Measurements from ENCODE around the gene CCDC187. TPM values are rescaled to one million over a fixed set of nuclear protein-coding genes. Genes with fewer than 3 reads are reported as not detected.

CCDC187 gene
- total and polyA plus RNA-seq, 2 of the 8 experiments (the other 6 are each of a cell fraction or from before 2014, with no cell fraction given): 0.02 TPM; not detected in 1

DNA sequence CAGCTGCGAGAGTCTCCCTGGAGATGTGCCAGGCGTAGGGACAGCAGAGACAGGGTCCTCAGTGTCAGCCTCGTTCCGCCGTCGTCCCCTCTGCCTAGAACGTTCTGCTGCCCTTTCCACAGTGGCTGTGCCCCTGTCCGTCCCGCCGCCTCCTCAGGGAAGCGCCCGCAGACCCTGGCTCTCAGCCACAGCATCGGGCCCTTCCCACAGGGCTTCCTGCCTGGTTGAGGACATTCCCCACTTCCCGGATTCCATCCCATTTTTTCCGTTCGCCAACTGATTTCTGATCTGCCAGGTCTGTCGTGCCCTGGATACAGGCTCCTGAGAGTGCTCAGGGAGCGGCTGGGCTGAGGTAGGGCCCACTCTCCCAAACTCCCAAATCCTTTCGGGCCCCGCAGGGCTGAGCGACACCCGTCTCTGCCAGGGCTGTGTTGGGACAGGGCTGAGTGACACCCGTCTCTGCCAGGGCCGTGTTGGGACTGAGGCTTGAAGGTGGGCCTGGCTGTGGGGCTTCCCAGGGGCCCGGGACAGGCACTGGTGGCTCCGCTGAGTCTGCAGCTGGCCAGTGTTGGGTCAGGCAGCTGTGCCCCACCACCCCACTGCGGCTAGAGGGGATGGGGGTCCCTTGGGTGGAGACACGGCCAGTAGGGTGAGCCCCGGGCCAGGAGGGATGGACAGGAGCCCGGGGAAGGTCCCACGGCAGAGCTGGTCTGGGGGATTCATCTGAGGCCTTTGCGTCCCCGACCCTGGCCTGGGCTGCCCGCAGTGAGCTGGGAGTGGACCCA is 43.8 kb upstream of the CCDC187 start:
- ChIA-PET CTCF (ENCODE audit: partially characterized antibody) (interaction anchor here (0.6 to 7.9 kb wide), 6 partner anchors 16 to 876 kb away, joined by 3 to 80 read pairs (median 6); partner anchors contain the start of gene DNLZ), POLR2A (ENCODE audit: partially characterized antibody) (interaction anchor here (1.6 to 8.0 kb wide), 2 partner anchors 14 to 62 kb away, joined by 3 to 137 read pairs; partner anchors contain the start of gene DNLZ)
- FAIRE-seq (no peak), DNase-seq (ENCODE audit: low read depth in 1 of 2, low spot score in 2 of 2) (no peak)
- no peaks in the 10 kb centered on the region for H3K9me3 ChIP-seq (ENCODE audit: insufficient read depth in 2 of 2, low read depth in 1 of 2, low read length in 1 of 2)
- no peak overlapping the region; a peak in 1 of 4 replicates for H3K4me2 ChIP-seq (ENCODE audit: insufficient read depth in 1 of 2, low read depth in 2 of 2, low read length in 2 of 2)
- H3K79me2 ChIP-seq (ENCODE audit: control insufficient read depth in 1 of 2, insufficient read depth in 2 of 2, low read length in 2 of 2): no peaks in the 10 kb centered on the region
- H3K23me2 ChIP-seq (ENCODE audit: low read depth, low read length): peaks cover 2% of the 10 kb centered on the region; the same call in 1 of the 2 replicates
- H2AFZ ChIP-seq (ENCODE audit: low read length): no peak overlapping the region
- no peak overlapping the region for H2BK15ac ChIP-seq (ENCODE audit: low read length)
- H4K8ac ChIP-seq (ENCODE audit: extremely low read depth, insufficient read depth, low read length): peak overlapping the region; percentile 3; the same call in 1 of the 2 replicates
- no peak overlapping the region for H2BK12ac ChIP-seq (ENCODE audit: low read depth, low read length)
- H3K4ac ChIP-seq (replicated peaks; ENCODE audit: insufficient read length, low read depth, low read length): no peak overlapping the region
- H3K23ac ChIP-seq (ENCODE audit: insufficient read length): no peak overlapping the region
- 88% methylated on average over 22 of the region's 34 CpGs; no CpG with 5 or more reads in 1 of the 2 experiments for WGBS, 2 experiments (ENCODE audit: extremely low coverage in 1 of 2, insufficient coverage in 1 of 2, insufficient read length in 1 of 2, insufficient replicate concordance in 2 of 2, low coverage in 1 of 2, low lambda C conversion rate in 2 of 2, missing lambda C conversion rate in 1 of 2)
- H4K91ac ChIP-seq (replicated peaks; ENCODE audit: insufficient read length, low read length): no peak overlapping the region
- H3K18ac ChIP-seq (ENCODE audit: extremely low read depth, low read length): no peak overlapping the region
- H2BK20ac ChIP-seq (ENCODE audit: low read length): no peak overlapping the region
- H2BK5ac ChIP-seq (ENCODE audit: low read depth, low read length): no peak overlapping the region; the same call in 1 of the 2 replicates
- no peaks in the 10 kb centered on the region for H4K20me1 ChIP-seq (replicated peaks in 1 of 2; ENCODE audit: control insufficient read depth in 1 of 2, insufficient read depth in 2 of 2, low read length in 2 of 2)
- no peak overlapping the region for H4K5ac ChIP-seq (ENCODE audit: insufficient read length, low read depth, low read length)
- H3K36me3 ChIP-seq (ENCODE audit: control insufficient read depth in 2 of 4, insufficient read depth in 4 of 4, low read length in 3 of 4): no peaks in the 10 kb centered on the region
- H3K56ac ChIP-seq (replicated peaks; ENCODE audit: insufficient read length, low read depth, low read length): no peak overlapping the region
- no peak overlapping the region for H3K4me3 ChIP-seq (ENCODE audit: extremely low read depth in 1 of 4, insufficient read depth in 2 of 4, low read depth in 3 of 4, low read length in 4 of 4)
- no peak overlapping the region for H3K27ac ChIP-seq (ENCODE audit: low read depth, low read length)
- TF ChIP-seq BRCA1 (IDR thresholded peaks at IDR 0.05; ENCODE audit: low read depth, low read length): no peak
- TF ChIP-seq SUZ12 (IDR thresholded peaks at IDR 0.05; ENCODE audit: low read length): no peak
- TF ChIP-seq TBP (IDR thresholded peaks at IDR 0.05; ENCODE audit: low read depth, low read length): no peak
- no peak for TF ChIP-seq ZNF274 (IDR thresholded peaks at IDR 0.05; ENCODE audit: borderline replicate concordance, extremely low read depth, low read length)
- no peak for TF ChIP-seq HDAC6 (IDR thresholded peaks at IDR 0.05; ENCODE audit: low read depth, low read length)
- no peak for TF ChIP-seq CEBPB (IDR thresholded peaks at IDR 0.05; ENCODE audit: low read depth, low read length)
- TF ChIP-seq, protein P1, sequence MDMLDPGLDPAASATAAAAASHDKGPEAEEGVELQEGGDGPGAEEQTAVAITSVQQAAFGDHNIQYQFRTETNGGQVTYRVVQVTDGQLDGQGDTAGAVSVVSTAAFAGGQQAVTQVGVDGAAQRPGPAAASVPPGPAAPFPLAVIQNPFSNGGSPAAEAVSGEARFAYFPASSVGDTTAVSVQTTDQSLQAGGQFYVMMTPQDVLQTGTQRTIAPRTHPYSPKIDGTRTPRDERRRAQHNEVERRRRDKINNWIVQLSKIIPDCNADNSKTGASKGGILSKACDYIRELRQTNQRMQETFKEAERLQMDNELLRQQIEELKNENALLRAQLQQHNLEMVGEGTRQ (IDR thresholded peaks at IDR 0.05; ENCODE audit: low read length): no peak
- no peak for TF ChIP-seq POLR2A (IDR thresholded peaks at IDR 0.05; ENCODE audit: control extremely low read depth in 1 of 2, low read depth in 2 of 2, low read length in 2 of 2)
- TF ChIP-seq JUND (IDR thresholded peaks at IDR 0.05; ENCODE audit: low read length): no peak
- TF ChIP-seq YY1 (IDR thresholded peaks at IDR 0.05; ENCODE audit: low read depth, low read length): no peak
- TF ChIP-seq FOSL1 (IDR thresholded peaks at IDR 0.05; ENCODE audit: insufficient read depth, low read depth, low read length): no peak
- no peak overlapping the region for H3K14ac ChIP-seq (ENCODE audit: insufficient read length)
- H3K9ac ChIP-seq (replicated peaks in 1 of 4; ENCODE audit: extremely low read depth in 1 of 4, low read depth in 3 of 4, low read length in 3 of 4): no peak overlapping the region
- no peak overlapping the region for H2BK120ac ChIP-seq (replicated peaks; ENCODE audit: low read depth, low read length)
- no peaks in the 10 kb centered on the region for H3K79me1 ChIP-seq (ENCODE audit: low read depth, low read length)
- 0 out of 2 replicates have a peak overlapping the region, but pooled peaks have one; percentile 24 for H2AK5ac ChIP-seq (ENCODE audit: low read depth, low read length)
- H3K27me3 ChIP-seq (replicated peaks in 1 of 4; ENCODE audit: control insufficient read depth in 3 of 4, extremely low read depth in 1 of 4, insufficient read depth in 3 of 4, low read length in 3 of 4): no peaks in the 10 kb centered on the region; a peak in 2 of 7 replicates
- peaks cover 0 to 15% (median 8%) of the 10 kb centered on the region in 4 experiments; a peak in 5 of 7 replicates for H3K4me1 ChIP-seq (replicated peaks in 1 of 4; ENCODE audit: control insufficient read depth in 3 of 4, insufficient read depth in 4 of 4, low read length in 3 of 4)
